B cell (primary cell): ENCODE measurements around the gene NPR3. TPM values are rescaled to one million over a fixed set of nuclear protein-coding genes. Genes with fewer than 3 reads are reported as not detected.

Experiments used
- ATAC-seq: fragments of 200-7000 bp; cut with Tn5 transposase; one replicate; pipeline ENCODE4 v1.10.0; 2021; ENCODE audit warnings: low read depth, mild to moderate bottlenecking, moderate number of reproducible peaks, moderate library complexity
- CTCF ChIA-PET: fragments of 350-600 bp; sonication (Branson Sonifier 250); formaldehyde crosslinking; loops from one replicate; lab custom pipeline; 2021; ENCODE audit warnings: antibody characterized with exemption, inconsistent platforms; lab: Charles Lee
- POLR2A ChIA-PET: fragments of 350-600 bp; sonication (Branson Sonifier 250); formaldehyde crosslinking; loops from one replicate; lab custom pipeline; 2021; ENCODE audit warnings: antibody characterized with exemption; lab: Charles Lee
- DNase-seq: peaks from one replicate; pipeline ENCODE4 v3.0.0; 2013
- H2AFZ ChIP-seq: 2 replicates; pipeline ENCODE4 v1.6.1; 2012; ENCODE audit warnings: mild to moderate bottlenecking, low read depth, low read length; ENCODE audit not compliant: insufficient read depth, poor library complexity, severe bottlenecking
- H3K27ac ChIP-seq, 2 donors: 1 replicate in 1 of 2; 2 replicates in 1 of 2; pipeline ENCODE4 v1.5.1; 2012 to 2013; ENCODE audit warnings: low read length in 2 of 2, mild to moderate bottlenecking in 2 of 2, moderate library complexity in 1 of 2
- H3K27me3 ChIP-seq, 4 experiments: fragments of 200-600 bp in 1 of 4; sonication (generic) in 1 of 4; replicated peaks in 1 of 4; 1 replicate in 2 of 4; 2 replicates in 2 of 4; pipeline versions ENCODE4 v1.6.1 to v1.7.0; 2013 to 2016; ENCODE audit warnings: low read length in 3 of 4, mild to moderate bottlenecking in 2 of 4, mixed read lengths in 1 of 4, moderate library complexity in 1 of 4; ENCODE audit not compliant: insufficient read depth in 4 of 4, control insufficient read depth in 3 of 4; ENCODE audit errors: control extremely low read depth in 1 of 4
- H3K36me3 ChIP-seq, 2 experiments: replicated peaks in 1 of 2; 1 replicate in 1 of 2; 2 replicates in 1 of 2; pipeline versions ENCODE4 v1.6.1 to v1.7.1; 2013; ENCODE audit warnings: low read length in 1 of 2; ENCODE audit not compliant: insufficient read depth in 2 of 2, control insufficient read depth in 1 of 2; ENCODE audit errors: control extremely low read depth in 1 of 2, extremely low read depth in 1 of 2
- H3K4me1 ChIP-seq, 2 donors: fragments of 200-600 bp in 1 of 2; sonication (generic) in 1 of 2; 1 replicate in 1 of 2; 2 replicates in 1 of 2; pipeline versions ENCODE4 v1.5.1 to v1.6.1; 2013 to 2017; ENCODE audit warnings: low read length in 2 of 2; ENCODE audit not compliant: control insufficient read depth in 2 of 2, insufficient read depth in 2 of 2
- H3K4me2 ChIP-seq: replicated peaks from 2 replicates; pipeline ENCODE3; 2012; ENCODE audit warnings: mild to moderate bottlenecking, low read depth, low read length; ENCODE audit not compliant: poor library complexity, severe bottlenecking
- H3K4me3 ChIP-seq, 5 experiments: fragments of 200-600 bp in 1 of 5; sonication (generic) in 1 of 5; 1 replicate in 3 of 5; 2 replicates in 2 of 5; pipeline versions ENCODE4 v1.5.1 to v1.7.0; 2011 to 2016; ENCODE audit warnings: low read length in 4 of 5, mild to moderate bottlenecking in 4 of 5, low read depth in 2 of 5, control low read depth in 1 of 5, moderate library complexity in 1 of 5; ENCODE audit not compliant: insufficient read depth in 1 of 5; ENCODE audit errors: control extremely low read depth in 1 of 5, extremely low read depth in 1 of 5
- H3K79me2 ChIP-seq: fragments of 200-600 bp; sonication (generic); one replicate; pipeline ENCODE4 v1.6.0; 2016; ENCODE audit warnings: low read length; ENCODE audit not compliant: control insufficient read depth, insufficient read depth
- H3K9ac ChIP-seq: fragments of 200-600 bp; sonication (generic); 2 replicates; pipeline ENCODE4 v1.6.1; 2017; ENCODE audit warnings: mild to moderate bottlenecking, low read length, moderate library complexity
- H3K9me3 ChIP-seq, 3 donors: one replicate each; pipeline versions ENCODE4 v1.6.1 to v1.7.1; 2013; ENCODE audit warnings: low read length in 2 of 3; ENCODE audit not compliant: control insufficient read depth in 2 of 3, insufficient read depth in 1 of 3; ENCODE audit errors: control extremely low read depth in 1 of 3
- H4K20me1 ChIP-seq: 2 replicates; pipeline ENCODE4 v1.6.0; 2012; ENCODE audit warnings: mild to moderate bottlenecking, low read length; ENCODE audit not compliant: insufficient read depth, control insufficient read depth, poor library complexity, severe bottlenecking
- H3K27ac Mint-ChIP-seq: one replicate; pipeline ENCODE4 v1.8.0; 2021; ENCODE audit warnings: mixed read lengths
- H3K27me3 Mint-ChIP-seq: one replicate; pipeline ENCODE4 v1.8.0; 2021; ENCODE audit warnings: mixed read lengths
- H3K4me1 Mint-ChIP-seq: one replicate; pipeline ENCODE4 v1.8.0; 2021; ENCODE audit warnings: mixed read lengths
- H3K4me3 Mint-ChIP-seq: one replicate; pipeline ENCODE4 v1.8.0; 2021; ENCODE audit warnings: mixed read lengths
- H3K9me3 Mint-ChIP-seq: one replicate; pipeline ENCODE4 v1.8.0; 2022; ENCODE audit warnings: mixed read lengths; ENCODE audit not compliant: insufficient read depth
- EZH2 ChIP-seq: IDR thresholded peaks from 2 replicates; pipeline ENCODE4 v1.6.1; 2012; ENCODE audit warnings: borderline replicate concordance, low read depth, mild to moderate bottlenecking, moderate library complexity, low read length; ENCODE audit not compliant: insufficient read depth, poor library complexity, severe bottlenecking
- WGBS: methylation state at CpG from one replicate; pipeline ENCODE4 v1.1.5; 2013; ENCODE audit warnings: missing lambda C conversion rate; ENCODE audit not compliant: insufficient coverage; 5-methylcytosine and 5-hydroxymethylcytosine counted together
- intact Hi-C: fragments of 100-400 bp; cut with micrococcal nuclease; formaldehyde crosslinking; loops from one replicate; pipeline ENCODE4 v1.10.0; 2022
- polyA plus RNA-seq: library from polyadenylated mRNA; depleted of rRNA; stranded (reverse); fragments of >200 nt; gene quantifications from 2 replicates; pipeline ENCODE4 v1.2.3, GENCODE V29; 2012
- total RNA-seq, 2 donors: library from RNA; stranded (reverse); fragments of 120-200 nt in 1 of 2; gene quantifications; 1 replicate in 1 of 2; 2 replicates in 1 of 2; pipeline versions ENCODE4 v1.2.3 to v1.2.4, GENCODE V29; 2013 to 2022
- TF ChIP-seq, protein P1 (sequence below): fragments of 200-600 bp; IDR thresholded peaks from one replicate; pipeline ENCODE4 v1.8.0; 2022; ENCODE audit warnings: antibody characterized with exemption, mild to moderate bottlenecking

Gene NPR3
- total and polyA plus RNA-seq, 2 donors (not counting 1 experiment from before 2014, with no cell fraction given) = not detected

DNA sequence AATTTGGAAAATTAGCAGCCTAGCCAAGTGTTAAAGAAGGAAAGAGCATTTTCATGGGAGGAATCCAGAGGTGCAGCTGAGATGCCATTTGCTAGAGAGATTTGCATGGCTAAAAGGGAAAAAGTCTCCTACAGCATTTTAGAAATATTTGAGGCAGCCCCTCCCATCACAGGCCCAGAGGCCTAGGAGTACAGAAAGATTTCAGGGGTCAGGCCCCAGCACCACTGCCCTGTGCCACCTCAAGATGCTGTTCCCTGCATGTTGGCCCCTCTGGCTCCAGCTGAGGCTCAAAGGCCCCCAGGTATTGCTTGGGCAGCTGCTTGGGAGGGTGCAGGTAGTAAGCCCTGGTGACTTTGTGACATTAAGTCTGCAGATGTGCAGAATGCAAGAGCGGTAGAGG lies 26.9 kb upstream of the NPR3 start:
- TF ChIP-seq, protein P1, sequence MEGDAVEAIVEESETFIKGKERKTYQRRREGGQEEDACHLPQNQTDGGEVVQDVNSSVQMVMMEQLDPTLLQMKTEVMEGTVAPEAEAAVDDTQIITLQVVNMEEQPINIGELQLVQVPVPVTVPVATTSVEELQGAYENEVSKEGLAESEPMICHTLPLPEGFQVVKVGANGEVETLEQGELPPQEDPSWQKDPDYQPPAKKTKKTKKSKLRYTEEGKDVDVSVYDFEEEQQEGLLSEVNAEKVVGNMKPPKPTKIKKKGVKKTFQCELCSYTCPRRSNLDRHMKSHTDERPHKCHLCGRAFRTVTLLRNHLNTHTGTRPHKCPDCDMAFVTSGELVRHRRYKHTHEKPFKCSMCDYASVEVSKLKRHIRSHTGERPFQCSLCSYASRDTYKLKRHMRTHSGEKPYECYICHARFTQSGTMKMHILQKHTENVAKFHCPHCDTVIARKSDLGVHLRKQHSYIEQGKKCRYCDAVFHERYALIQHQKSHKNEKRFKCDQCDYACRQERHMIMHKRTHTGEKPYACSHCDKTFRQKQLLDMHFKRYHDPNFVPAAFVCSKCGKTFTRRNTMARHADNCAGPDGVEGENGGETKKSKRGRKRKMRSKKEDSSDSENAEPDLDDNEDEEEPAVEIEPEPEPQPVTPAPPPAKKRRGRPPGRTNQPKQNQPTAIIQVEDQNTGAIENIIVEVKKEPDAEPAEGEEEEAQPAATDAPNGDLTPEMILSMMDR = no peak
- TF ChIP-seq EZH2 = no peak
- Mint-ChIP-seq H3K4me3 (no peak overlapping the region), H3K27me3 (peaks cover 8% of the 10 kb centered on the region), H3K9me3 (peaks cover 19% of the 10 kb centered on the region), H3K4me1 (no peaks in the 10 kb centered on the region), H3K27ac (no peak overlapping the region)
- Histone ChIP-seq H3K9ac (no peak overlapping the region), H2AFZ (no peak overlapping the region), H3K9me3 (peaks cover 0 to 15% (median 11%) of the 10 kb centered on the region in 3 donors), H4K20me1 (no peaks in the 10 kb centered on the region), H3K4me3 (no peak overlapping the region), H3K36me3 (no peaks in the 10 kb centered on the region), H3K4me2 (no peak overlapping the region), H3K27ac (no peak overlapping the region), H3K27me3 (no peaks in the 10 kb centered on the region), H3K4me1 (no peaks in the 10 kb centered on the region), H3K79me2 (no peaks in the 10 kb centered on the region)
- intact Hi-C loops = no loop called here
- CTCF ChIA-PET = no interaction called here
- no peak for DNase-seq
- ATAC-seq = no peak
- POLR2A ChIA-PET = no interaction called here
- 100% methylated on average over 1 of the region's 1 CpG for WGBS

DNA sequence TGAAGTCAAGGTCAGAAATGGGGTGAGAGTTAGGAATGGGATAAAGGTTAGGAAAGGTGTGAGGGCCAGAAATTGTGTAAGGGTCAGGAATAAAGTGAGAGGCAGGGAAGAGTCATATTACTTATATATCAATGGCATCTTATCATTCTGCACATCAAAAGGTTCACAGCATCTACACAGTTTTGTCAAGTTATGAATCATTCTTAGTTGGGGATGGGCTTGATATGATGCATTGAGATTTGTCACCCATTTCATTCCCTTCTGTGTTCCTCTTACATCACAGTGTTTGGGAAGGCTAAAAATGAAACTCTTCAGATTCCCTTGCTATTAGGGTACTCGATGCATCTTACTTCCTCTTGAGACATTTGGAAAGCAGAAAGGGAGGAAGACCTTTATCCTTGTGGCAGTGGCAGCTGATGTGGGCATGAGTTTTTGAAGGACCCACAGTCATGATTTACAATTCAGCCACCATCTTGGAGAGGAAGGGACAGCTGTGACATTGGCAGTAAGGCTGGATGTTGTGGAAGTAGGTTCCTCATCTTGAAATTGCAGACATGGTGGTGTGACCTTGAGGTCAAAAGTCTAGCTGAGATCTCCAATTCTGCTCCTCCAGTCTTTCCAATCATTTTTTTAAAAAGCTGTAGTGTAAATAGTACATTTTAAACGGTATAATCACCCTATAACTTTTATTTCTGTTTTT lies 24.2 kb upstream of the NPR3 start:
- TF ChIP-seq, protein P1 = no peak
- Histone ChIP-seq H3K4me3 (no peak overlapping the region), H2AFZ (no peak overlapping the region), H3K9ac (no peak overlapping the region), H3K27me3 (no peaks in the 10 kb centered on the region), H3K79me2 (no peaks in the 10 kb centered on the region), H3K27ac (no peak overlapping the region), H3K4me1 (no peaks in the 10 kb centered on the region), H3K36me3 (no peaks in the 10 kb centered on the region), H3K9me3 (peaks cover 0 to 15% (median 11%) of the 10 kb centered on the region in 3 donors), H3K4me2 (no peak overlapping the region), H4K20me1 (no peaks in the 10 kb centered on the region)
- ATAC-seq = no peak
- ChIA-PET POLR2A (no interaction called here), CTCF (no interaction called here)
- no peak overlapping the region for H3K4me3 Mint-ChIP-seq
- 60% methylated on average over 1 of the region's 2 CpGs for WGBS
- intact Hi-C loops = no loop called here
- peaks cover 19% of the 10 kb centered on the region for H3K9me3 Mint-ChIP-seq
- DNase-seq = no peak
- peaks cover 8% of the 10 kb centered on the region for H3K27me3 Mint-ChIP-seq
- H3K27ac Mint-ChIP-seq = no peak overlapping the region
- no peaks in the 10 kb centered on the region for H3K4me1 Mint-ChIP-seq
